ENCODE measurements around the gene REV3L. TPM values are rescaled to one million over a fixed set of nuclear protein-coding genes. Genes with fewer than 3 reads are reported as not detected.

Gene REV3L
- total RNA-seq, 2 experiments from 2014 or later = 20.1 to 27.6 TPM

DNA sequence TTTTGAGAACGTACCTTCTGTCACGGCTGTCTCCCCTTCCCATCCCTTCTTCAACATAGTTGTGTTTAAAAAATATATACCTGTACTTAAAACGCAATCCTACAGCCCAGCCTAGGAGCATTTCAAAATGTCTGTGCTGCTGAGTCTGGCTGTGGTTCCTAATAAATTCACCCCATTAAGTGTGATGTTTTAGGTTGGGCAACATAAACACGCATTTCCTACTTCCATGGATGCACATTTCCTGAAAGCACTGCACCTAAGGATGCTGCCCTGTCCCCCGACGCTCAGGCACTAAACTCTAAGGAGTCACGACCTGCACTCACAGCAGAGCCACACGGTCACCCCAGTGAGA, 1.2 kb downstream of the REV3L start:
- Mint-ChIP-seq H3K36me3 (ENCODE audit: low read depth) (peaks cover 13% of the 10 kb centered on the region), H3K27me3 (no peaks in the 10 kb centered on the region), H3K9me3 (peaks cover 4% of the 10 kb centered on the region), H3K4me3 (peak overlapping the region; percentile 90), H3K27ac (peak overlapping the region; percentile 89), H3K4me1 (ENCODE audit: low read depth) (peaks cover 41% of the 10 kb centered on the region)
- TF ChIP-seq, protein P1, sequence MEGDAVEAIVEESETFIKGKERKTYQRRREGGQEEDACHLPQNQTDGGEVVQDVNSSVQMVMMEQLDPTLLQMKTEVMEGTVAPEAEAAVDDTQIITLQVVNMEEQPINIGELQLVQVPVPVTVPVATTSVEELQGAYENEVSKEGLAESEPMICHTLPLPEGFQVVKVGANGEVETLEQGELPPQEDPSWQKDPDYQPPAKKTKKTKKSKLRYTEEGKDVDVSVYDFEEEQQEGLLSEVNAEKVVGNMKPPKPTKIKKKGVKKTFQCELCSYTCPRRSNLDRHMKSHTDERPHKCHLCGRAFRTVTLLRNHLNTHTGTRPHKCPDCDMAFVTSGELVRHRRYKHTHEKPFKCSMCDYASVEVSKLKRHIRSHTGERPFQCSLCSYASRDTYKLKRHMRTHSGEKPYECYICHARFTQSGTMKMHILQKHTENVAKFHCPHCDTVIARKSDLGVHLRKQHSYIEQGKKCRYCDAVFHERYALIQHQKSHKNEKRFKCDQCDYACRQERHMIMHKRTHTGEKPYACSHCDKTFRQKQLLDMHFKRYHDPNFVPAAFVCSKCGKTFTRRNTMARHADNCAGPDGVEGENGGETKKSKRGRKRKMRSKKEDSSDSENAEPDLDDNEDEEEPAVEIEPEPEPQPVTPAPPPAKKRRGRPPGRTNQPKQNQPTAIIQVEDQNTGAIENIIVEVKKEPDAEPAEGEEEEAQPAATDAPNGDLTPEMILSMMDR (IDR thresholded peaks at IDR 0.05) = no peak
- ChIA-PET CTCF (no interaction called here), POLR2A (no interaction called here)
- no peak for ATAC-seq
- intact Hi-C loops (cut with micrococcal nuclease) = loop anchor here (2.0 to 5.0 kb wide), 2 partner anchors 223 to 560 kb away; a partner anchor contains a TSS
- no peak for DNase-seq

DNA sequence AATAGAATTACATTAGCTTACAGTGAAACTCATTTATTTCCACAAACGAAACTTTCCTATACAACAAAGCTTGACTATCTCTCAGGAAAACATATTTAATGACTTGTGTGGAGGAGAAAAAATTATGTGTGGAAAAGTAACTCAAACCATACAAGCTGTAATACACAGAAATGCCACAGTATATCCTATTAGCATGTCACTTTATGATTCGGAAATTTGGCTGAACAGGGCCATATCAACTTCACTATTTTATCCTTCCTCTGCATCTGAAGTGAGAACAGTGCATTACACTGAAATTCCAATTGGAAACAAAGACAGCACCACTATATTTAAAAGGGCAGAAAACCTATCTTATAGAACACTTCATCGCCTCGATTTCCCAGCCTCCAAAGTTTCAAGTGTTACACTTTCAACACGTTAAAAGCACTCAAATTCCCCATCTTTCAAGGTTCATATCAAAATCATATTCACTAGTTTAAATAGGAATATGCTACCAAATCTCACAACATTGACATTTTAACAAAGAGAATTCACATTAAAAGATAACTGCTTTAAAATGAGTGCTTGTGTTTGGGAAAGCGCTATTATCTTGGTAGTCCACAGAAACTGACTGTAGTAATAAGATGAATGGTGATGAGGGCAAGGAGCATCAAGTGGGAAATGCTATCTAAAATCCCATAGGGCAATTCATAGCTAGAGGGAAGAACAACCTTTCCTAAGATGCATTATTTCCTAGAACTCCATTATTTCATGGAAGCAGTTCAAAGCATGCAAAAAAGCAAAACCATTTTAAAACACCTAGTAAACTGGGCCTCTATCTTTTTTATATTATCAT, 1.8 kb downstream of the REV3L start:
- ChIA-PET POLR2A (interaction anchor here (1.1 kb wide), 1 partner anchor 222 kb away, joined by 3 read pairs; a partner anchor contains a TSS), CTCF (interaction anchor here (1.2 kb wide), 1 partner anchor 222 kb away, joined by 7 read pairs; a partner anchor contains a TSS)
- ATAC-seq (no peak), DNase-seq (no peak)
- Mint-ChIP-seq H3K4me1 (ENCODE audit: low read depth) (peaks cover 35% of the 10 kb centered on the region), H3K27me3 (no peaks in the 10 kb centered on the region), H3K36me3 (ENCODE audit: low read depth) (peaks cover 7% of the 10 kb centered on the region), H3K4me3 (peak overlapping the region; percentile 90), H3K27ac (peak overlapping the region; percentile 3), H3K9me3 (no peaks in the 10 kb centered on the region)
- TF ChIP-seq, protein P1 (IDR thresholded peaks at IDR 0.05) = no peak
- intact Hi-C loops (cut with micrococcal nuclease) = loop anchor here (5.0 kb wide), 1 partner anchor 561 kb away; no protein-coding TSS in a partner anchor

DNA sequence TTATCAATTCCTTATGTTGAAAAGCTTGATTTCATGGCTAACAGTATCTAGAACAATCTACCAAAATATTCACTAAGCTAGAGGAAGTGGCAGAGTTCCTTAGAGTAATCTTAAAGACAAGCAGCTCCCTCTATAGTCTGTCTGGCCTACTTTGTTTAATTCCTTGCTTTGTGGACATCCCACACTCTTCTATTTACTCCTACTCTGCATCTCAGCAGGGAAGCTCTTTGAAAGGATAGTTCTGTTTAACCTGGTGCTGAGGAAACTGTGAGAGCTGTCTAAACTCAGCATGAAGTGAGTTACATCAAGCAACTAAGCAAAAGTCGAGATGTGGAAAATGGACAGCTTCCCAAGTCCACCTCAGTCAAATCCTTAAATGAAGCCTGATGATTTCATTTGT, 4.3 kb downstream of the REV3L start:
- Mint-ChIP-seq H3K36me3 (ENCODE audit: low read depth) (no peaks in the 10 kb centered on the region), H3K27ac (no peak overlapping the region), H3K27me3 (no peaks in the 10 kb centered on the region), H3K4me3 (no peak overlapping the region), H3K4me1 (ENCODE audit: low read depth) (peaks cover 36% of the 10 kb centered on the region), H3K9me3 (no peaks in the 10 kb centered on the region)
- DNase-seq = no peak
- CTCF ChIA-PET = interaction anchor here (0.6 to 3.1 kb wide), 24 partner anchors 8 to 415 kb away, joined by 3 to 43 read pairs (median 3); a partner anchor contains a TSS
- no peak for ATAC-seq
- TF ChIP-seq, protein P1 (IDR thresholded peaks at IDR 0.05) = peak; percentile 48
- POLR2A ChIA-PET = interaction anchor here (0.5 to 1.8 kb wide), 3 partner anchors 127 to 368 kb away, joined by 3 to 5 read pairs (median 3); partner anchors contain the start of gene TRAF3IP2
- intact Hi-C loops (cut with micrococcal nuclease) = no loop called here

DNA sequence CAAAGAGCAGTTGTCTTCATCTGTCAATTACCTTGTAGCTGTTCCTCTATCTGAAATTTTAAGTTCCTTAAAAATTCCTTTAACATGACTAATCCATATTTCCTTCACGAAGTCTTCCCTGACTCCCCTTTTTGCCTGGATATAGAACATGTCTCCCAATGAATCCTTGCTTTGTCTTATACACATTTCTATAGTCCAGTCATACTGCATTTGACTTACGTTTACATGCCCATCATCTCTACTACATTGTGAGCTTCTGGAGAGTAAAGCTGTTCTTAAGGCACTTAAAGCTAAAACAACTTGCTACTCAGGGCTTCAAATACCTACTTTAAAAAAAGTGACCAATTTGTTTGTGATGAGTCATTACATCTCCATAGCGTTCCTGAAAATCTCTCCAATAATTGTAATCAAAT, 4.9 kb downstream of the REV3L start:
- intact Hi-C loops (cut with micrococcal nuclease) = no loop called here
- ChIA-PET CTCF (interaction anchor here (0.6 to 3.1 kb wide), 20 partner anchors 8 to 415 kb away, joined by 3 to 43 read pairs (median 3); a partner anchor contains a TSS), POLR2A (interaction anchor here (0.6 to 1.8 kb wide), 3 partner anchors 127 to 236 kb away, joined by 3 to 5 read pairs (median 3); partner anchors contain the start of gene TRAF3IP2)
- Mint-ChIP-seq H3K27me3 (no peaks in the 10 kb centered on the region), H3K27ac (no peak overlapping the region), H3K4me3 (no peak overlapping the region), H3K4me1 (ENCODE audit: low read depth) (peaks cover 41% of the 10 kb centered on the region), H3K9me3 (no peaks in the 10 kb centered on the region), H3K36me3 (ENCODE audit: low read depth) (no peaks in the 10 kb centered on the region)
- ATAC-seq (no peak), DNase-seq (no peak)
- TF ChIP-seq, protein P1 (IDR thresholded peaks at IDR 0.05) = no peak

All from activated CD8-positive, alpha-beta T cell treated with anti-CD3 and anti-CD28 coated beads for 36 hours (primary cell).